Left ventricle myocardium inferior (tissue), 1 donor: ENCODE measurements around the gene HELZ. TPM values are rescaled to one million over a fixed set of nuclear protein-coding genes. Genes with fewer than 3 reads are reported as not detected.

ENCODE experiments used
- DNase-seq: peaks from one replicate; pipeline ENCODE4 v3.0.0-alpha.2; 2020
- H3K27ac ChIP-seq: fragments of 200-600 bp; replicated peaks from 2 replicates; pipeline ENCODE4 v1.8.0; 2021
- H3K27me3 ChIP-seq: fragments of 200-600 bp; 2 replicates; pipeline ENCODE4 v1.8.0; 2021; ENCODE audit warnings: low read depth
- H3K36me3 ChIP-seq: fragments of 200-600 bp; 2 replicates; pipeline ENCODE4 v1.8.0; 2021
- H3K4me1 ChIP-seq: fragments of 200-600 bp; 2 replicates; pipeline ENCODE4 v1.8.0; 2021
- H3K4me3 ChIP-seq: fragments of 200-600 bp; 2 replicates; pipeline ENCODE4 v1.8.0; 2021; ENCODE audit warnings: mild to moderate bottlenecking, moderate library complexity
- H3K9me3 ChIP-seq: fragments of 200-600 bp; replicated peaks from 2 replicates; pipeline ENCODE4 v1.8.0; 2021
- intact Hi-C: fragments of 100-400 bp; cut with micrococcal nuclease; formaldehyde crosslinking; loops from one replicate; pipeline ENCODE4 v1.11.0; 2022
- total RNA-seq: library from RNA; stranded (reverse); fragmentation: NEBNext Ultra II Directional; extraction: Animal tissue kit (Norgen Biotek cat#: 25700); gene quantifications from one replicate; pipeline ENCODE4 v1.2.1, GENCODE V29; 2021
- TF ChIP-seq, protein P1 (sequence below): fragments of 200-600 bp; IDR thresholded peaks from 2 replicates; pipeline ENCODE4 v1.8.0; 2021; ENCODE audit warnings: antibody characterized with exemption, mild to moderate bottlenecking, borderline replicate concordance
- donor health status: DM: no; HTN: yes; CAD: no; lungs with severe emphysema.

The HELZ gene
- total RNA-seq, 1 donor from 2014 or later, result 36.7 TPM

DNA sequence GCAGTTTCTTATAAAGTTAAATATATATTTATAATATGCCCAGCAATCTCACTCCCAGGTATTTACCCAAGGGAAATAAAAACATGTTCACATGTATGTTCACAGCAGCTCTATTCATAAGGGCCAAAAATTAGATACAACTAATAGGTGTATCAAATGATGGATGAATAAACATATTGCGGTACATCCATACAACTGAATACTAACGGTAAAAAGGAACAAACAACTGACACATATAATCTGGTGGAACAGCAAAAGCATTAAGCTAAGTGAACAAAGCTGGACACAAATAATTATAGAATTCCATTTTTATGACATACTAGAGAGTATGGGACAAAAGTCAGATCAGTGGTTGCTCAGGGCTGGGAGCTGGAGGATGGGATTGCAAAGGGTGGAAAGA lies 125.9 kb downstream of the HELZ start:
- intact Hi-C loops, result no loop called here
- peaks cover 18% of the 10 kb centered on the region for H3K9me3 ChIP-seq
- no peak for DNase-seq
- no peaks in the 10 kb centered on the region for H3K27me3 ChIP-seq
- H3K4me1 ChIP-seq, result peaks cover 11% of the 10 kb centered on the region
- H3K36me3 ChIP-seq, result peaks cover 78% of the 10 kb centered on the region
- TF ChIP-seq, protein P1, sequence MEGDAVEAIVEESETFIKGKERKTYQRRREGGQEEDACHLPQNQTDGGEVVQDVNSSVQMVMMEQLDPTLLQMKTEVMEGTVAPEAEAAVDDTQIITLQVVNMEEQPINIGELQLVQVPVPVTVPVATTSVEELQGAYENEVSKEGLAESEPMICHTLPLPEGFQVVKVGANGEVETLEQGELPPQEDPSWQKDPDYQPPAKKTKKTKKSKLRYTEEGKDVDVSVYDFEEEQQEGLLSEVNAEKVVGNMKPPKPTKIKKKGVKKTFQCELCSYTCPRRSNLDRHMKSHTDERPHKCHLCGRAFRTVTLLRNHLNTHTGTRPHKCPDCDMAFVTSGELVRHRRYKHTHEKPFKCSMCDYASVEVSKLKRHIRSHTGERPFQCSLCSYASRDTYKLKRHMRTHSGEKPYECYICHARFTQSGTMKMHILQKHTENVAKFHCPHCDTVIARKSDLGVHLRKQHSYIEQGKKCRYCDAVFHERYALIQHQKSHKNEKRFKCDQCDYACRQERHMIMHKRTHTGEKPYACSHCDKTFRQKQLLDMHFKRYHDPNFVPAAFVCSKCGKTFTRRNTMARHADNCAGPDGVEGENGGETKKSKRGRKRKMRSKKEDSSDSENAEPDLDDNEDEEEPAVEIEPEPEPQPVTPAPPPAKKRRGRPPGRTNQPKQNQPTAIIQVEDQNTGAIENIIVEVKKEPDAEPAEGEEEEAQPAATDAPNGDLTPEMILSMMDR, result no peak
- no peak overlapping the region for H3K4me3 ChIP-seq
- no peak overlapping the region for H3K27ac ChIP-seq

DNA sequence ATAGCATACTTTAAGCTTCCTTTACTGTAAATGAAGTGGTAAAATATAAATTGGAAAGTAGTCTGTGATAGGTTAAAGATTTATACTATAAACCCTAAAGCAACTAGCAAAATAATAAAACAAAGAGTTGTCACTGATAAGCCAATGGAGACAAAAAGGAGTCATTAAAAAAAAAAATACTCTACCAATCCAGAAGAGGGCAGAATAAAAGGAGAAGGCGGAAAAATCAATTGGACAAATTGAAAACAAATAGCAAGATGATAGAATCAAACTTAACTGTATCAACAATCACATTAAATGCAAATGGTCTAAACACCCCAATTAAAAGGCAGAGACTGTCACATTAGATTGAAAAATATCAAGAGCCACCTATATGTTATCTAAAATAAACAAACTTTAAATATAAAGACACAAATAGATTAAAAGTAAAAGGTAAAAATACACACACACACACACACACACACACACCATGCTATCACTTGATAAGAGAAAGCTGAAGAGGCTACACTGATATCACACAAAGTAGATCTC lies 128.9 kb downstream of the HELZ start:
- H3K4me3 ChIP-seq, result no peak overlapping the region
- intact Hi-C loops, result no loop called here
- no peak for DNase-seq
- H3K27me3 ChIP-seq, result no peaks in the 10 kb centered on the region
- no peak overlapping the region for H3K27ac ChIP-seq
- TF ChIP-seq, protein P1, result no peak
- peaks cover 12% of the 10 kb centered on the region for H3K4me1 ChIP-seq
- peaks cover 79% of the 10 kb centered on the region for H3K36me3 ChIP-seq
- peaks cover 18% of the 10 kb centered on the region for H3K9me3 ChIP-seq

DNA sequence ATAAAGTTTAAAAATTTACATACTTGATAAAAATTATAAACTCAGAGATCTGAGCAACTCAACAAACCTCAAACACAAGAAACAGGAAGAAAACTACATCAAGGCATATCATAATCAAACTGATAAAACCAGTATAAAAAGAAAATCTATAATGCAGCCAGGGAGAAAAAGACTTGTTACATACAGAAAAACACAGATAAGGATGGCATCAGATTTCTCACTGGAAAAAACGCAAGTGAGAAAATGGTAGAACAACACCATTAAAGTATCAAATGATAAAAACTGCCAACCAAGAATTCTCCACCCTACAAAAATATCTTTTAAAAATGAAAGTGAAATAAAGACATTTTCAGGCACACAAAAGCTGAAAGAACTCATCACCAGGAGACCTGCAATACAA lies 129.6 kb downstream of the HELZ start:
- DNase-seq, result no peak
- Histone ChIP-seq H3K27me3 (no peaks in the 10 kb centered on the region), H3K36me3 (peaks cover 79% of the 10 kb centered on the region), H3K4me3 (no peak overlapping the region), H3K9me3 (peaks cover 18% of the 10 kb centered on the region), H3K27ac (no peak overlapping the region), H3K4me1 (peaks cover 11% of the 10 kb centered on the region)
- intact Hi-C loops, result no loop called here
- TF ChIP-seq, protein P1, result no peak

DNA sequence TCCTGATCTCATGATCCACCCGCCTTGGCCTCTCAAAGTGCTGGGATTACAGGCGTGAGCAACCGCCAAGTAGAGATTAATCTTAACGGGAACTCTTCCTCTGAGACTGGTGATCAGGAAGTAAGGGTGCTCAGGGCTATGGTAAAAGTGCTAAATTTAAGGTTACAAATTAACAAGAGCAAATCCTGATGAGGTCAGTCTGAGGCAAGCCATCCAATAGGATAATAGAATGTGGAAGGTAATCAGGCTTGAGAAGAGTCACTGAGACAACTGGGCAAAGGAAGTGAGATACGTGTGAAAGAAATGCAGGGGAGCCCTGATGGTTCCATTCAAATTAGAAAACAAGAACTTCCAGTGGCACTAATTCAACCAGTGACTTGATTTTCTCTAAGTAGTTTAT lies 131.5 kb downstream of the HELZ start:
- Histone ChIP-seq H3K36me3 (peaks cover 79% of the 10 kb centered on the region), H3K27me3 (no peaks in the 10 kb centered on the region), H3K4me3 (no peak overlapping the region), H3K4me1 (peaks cover 11% of the 10 kb centered on the region), H3K27ac (no peak overlapping the region), H3K9me3 (peaks cover 18% of the 10 kb centered on the region)
- no peak for DNase-seq
- intact Hi-C loops, result no loop called here
- TF ChIP-seq, protein P1, result no peak

DNA sequence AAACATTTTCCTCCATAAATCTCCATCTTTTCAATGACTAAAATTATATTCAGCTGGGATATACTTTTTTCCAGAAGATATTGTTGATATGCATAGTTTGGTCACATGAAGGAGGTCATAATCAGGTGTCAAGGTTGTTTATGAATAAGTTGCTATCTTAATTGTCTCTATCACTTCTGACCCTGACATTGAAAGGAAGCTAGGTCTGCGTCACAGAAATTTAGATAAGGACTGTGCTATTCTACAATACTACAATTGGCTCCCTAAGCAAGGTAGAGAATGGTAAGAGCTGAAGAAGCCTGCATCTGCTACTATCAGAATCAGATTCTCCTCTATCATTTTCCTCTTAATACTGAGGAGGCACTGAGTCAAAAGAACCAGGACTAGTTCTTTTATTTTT lies 133.2 kb downstream of the HELZ start:
- Histone ChIP-seq H3K4me1 (peaks cover 11% of the 10 kb centered on the region), H3K9me3 (peaks cover 15% of the 10 kb centered on the region), H3K27me3 (no peaks in the 10 kb centered on the region), H3K4me3 (no peak overlapping the region), H3K36me3 (peaks cover 79% of the 10 kb centered on the region), H3K27ac (no peak overlapping the region)
- intact Hi-C loops, result no loop called here
- TF ChIP-seq, protein P1, result no peak
- DNase-seq, result no peak
